ES-I3 (cell line): ENCODE data around the gene NKX2-4.

Source experiments
- H3K36me3 ChIP-seq: 2 replicates; pipeline ENCODE4 v1.6.1; 2013; ENCODE audit warnings: mild to moderate bottlenecking, low read length, control low read depth, moderate library complexity; ENCODE audit not compliant: insufficient read depth
- H3K4me1 ChIP-seq: 2 replicates; pipeline ENCODE4 v1.6.1; 2013; ENCODE audit warnings: mild to moderate bottlenecking, control low read depth, low read length; ENCODE audit not compliant: insufficient read depth
- H3K9ac ChIP-seq: 2 replicates; pipeline ENCODE4 v1.6.1; 2013; ENCODE audit warnings: low read depth, mild to moderate bottlenecking, low read length, moderate library complexity
- H3K9me3 ChIP-seq: 2 replicates; pipeline ENCODE4 v1.6.1; 2013; ENCODE audit warnings: mild to moderate bottlenecking, low read length, moderate library complexity; ENCODE audit not compliant: control insufficient read depth, insufficient read depth

NKX2-4 gene

DNA sequence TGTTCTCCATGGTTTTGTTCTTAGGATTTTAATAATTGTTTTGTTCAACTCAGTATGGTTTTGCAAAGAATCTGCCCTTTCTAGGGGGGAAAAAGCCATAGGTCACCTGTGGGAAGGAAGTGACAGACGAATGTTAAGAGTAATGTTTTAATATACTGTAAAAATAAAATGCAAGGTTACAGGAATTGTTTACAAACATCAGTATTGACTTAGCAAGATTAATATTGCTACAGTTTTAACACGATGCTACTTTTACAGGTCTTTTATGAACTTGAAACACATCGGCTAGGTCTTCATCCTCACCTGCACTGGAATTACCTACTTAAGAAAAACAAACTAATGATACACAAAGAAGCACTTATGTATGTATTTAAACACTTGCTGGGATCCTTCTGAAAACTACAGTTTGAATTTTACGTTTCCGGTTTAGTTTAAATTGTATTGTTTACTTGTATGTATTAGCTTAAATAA lies 1.7 kb upstream of the NKX2-4 start:
- Histone ChIP-seq H3K4me1 (no peaks in the 10 kb centered on the region), H3K36me3 (no peaks in the 10 kb centered on the region), H3K9ac (no peak overlapping the region)

DNA sequence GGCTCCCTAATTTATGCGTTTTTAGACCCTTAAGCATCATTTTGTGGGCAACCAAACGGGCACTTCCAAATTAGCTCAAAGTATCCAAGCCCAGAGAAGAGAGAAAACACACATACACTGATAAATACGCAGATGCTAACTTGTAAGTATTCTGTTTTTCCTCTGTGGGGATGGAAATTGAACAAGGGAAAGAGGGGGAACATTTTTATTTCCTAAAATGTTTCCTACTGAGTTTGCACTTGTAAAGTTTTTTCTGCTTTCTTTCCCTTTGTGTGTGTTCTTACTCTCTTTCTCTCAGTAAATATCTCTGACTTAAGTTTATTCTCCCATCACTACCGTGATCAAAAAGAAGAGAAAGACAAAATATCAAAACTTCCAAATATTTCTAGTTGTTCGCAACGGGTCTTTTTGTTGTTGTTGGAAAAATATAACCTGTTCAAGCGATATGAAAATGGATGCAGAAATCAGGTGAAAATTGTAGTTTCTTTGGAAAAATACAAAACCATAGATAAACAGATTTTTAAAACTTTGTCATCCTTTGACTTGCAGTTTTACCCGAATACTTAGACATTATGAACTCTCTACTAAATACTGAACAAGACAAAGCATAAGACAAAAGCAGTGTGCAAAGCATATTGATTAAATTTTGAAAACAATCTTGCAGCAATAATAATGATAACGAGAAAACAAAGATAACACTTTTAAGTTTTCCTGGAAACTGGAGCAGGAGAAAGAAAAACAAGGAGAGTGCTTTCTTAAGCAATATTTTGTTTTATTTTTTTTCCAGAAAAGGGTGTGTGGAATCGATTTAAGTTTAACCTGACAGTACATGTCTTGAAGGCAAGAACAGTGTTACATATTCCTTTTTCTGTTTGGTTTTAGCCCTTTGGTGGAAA lies 1.0 kb upstream of the NKX2-4 start:
- no peaks in the 10 kb centered on the region for H3K9me3 ChIP-seq
- no peaks in the 10 kb centered on the region for H3K4me1 ChIP-seq
- H3K36me3 ChIP-seq: no peaks in the 10 kb centered on the region
- H3K9ac ChIP-seq: no peak overlapping the region

More for the DNA sequence above, 1.7 kb upstream of the NKX2-4 start:
- no peaks in the 10 kb centered on the region for H3K9me3 ChIP-seq

DNA sequence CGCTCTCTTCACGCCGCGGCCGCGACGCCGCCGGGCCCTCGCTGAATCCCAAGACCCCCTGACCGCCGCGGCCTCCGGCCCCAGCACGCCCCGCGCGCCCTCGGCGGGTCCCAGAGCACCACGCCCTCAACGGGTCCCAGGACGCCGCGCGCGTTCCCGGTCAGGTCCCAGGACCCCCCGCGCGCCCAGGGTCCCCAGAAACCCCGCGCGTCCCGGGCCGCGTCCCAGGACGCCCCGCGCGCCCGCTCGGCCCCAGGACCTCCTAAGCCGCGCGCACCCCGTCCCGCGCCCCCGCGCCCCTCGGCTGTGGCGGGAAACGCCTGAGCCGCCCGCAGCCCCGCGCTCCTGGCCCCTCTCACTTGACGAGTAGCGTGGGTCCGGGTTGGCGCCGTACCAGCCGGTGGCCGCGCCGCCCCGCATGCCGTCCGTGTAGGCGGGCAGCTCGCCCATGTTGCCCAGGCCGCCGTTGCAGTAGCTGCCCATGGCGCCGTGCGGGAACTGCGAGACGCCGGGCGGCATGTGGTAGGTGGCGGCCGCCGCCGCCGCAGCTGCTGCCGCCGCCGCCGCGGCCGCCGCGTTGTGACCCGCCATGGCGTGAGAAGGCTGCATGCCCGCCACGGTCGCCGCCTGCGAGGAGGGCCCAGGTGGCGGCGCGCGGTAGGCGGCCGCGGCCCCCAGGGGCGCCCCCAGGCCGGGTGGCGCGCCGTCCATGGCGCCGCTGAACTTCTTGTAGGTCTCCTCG lies 556 bp downstream of the NKX2-4 start:
- H3K9ac ChIP-seq: peak overlapping the region; percentile 47; the same call in 1 of the 2 replicates

DNA sequence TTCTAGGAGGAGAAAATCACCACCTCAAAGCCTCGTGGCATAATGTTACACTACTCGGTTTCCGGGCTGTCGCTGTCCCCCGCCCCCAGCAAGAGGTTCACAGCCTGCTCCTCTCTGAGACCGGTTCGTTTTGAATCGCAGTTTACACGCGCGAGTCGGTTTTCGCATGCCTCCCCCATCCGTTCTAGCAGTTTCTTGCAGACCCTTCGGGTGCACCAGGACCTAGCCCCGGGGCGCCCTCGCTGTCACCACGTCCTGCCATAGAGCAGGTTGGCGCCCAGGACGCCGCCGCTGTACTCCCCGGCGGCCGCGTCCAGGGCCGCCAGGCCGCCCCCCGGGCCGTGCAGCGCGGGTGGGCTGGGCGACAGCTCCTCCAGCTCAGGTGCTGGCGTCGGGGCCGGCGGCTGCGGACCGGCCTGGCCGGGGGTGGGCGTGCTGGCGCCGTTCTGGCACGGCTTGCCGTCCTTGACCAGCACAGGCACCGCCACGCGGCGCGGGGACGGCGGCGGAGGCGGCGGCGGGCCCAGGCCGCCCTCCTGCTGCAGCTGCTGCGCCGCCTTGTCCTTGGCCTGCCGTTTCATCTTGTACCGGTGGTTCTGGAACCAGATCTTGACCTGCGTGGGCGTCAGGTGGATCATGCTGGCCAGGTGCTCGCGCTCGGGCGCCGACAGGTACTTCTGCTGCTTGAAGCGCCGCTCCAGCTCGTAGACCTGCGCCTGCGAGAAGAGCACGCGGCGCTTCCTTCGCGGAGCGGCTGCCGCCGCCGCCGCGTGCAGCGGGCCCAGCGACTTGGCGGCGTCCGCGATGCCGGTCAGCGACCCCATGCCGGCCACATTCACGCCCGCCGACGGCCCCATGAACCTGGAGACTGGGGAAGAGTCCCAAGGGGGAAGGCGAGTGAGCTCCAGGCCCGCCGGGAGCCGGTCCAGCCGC lies 1.4 kb downstream of the NKX2-4 start:
- Histone ChIP-seq H3K9ac (peak overlapping the region; percentile 47; the same call in 1 of the 2 replicates), H3K36me3 (no peaks in the 10 kb centered on the region), H3K9me3 (no peaks in the 10 kb centered on the region), H3K4me1 (peaks cover 4% of the 10 kb centered on the region; the same call in 1 of the 2 replicates)

More for the DNA sequence above, 556 bp downstream of the NKX2-4 start:
- Histone ChIP-seq H3K36me3 (no peaks in the 10 kb centered on the region), H3K4me1 (peaks cover 4% of the 10 kb centered on the region; the same call in 1 of the 2 replicates), H3K9me3 (no peaks in the 10 kb centered on the region)

DNA sequence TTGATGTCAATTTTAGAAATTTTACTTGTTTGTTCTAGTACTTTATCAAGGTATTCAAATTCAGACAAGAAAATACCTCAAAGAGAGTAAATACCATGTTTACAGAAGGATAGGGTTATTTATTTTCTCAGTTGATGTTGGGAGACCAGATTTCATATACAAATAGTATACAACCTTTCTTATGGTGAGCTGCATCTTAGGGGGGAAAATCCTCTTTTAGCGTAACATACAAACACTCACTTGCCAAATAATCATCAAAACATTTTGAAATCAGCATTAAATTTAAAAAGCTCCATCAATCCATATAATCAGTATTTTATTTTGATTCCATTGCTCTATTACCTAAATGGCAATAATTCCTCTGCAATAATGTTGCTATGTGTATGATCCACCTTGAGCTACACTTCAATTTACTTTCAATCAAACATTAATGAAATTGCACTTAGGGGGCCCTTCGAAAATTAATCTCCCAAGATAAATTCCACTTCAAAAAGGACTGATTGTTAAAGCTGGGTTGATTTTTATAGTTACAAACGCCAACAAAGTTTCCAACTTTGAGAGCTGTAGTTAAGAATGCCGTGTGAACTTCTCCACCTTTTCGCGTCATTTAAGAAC lies 2.2 kb downstream of the NKX2-4 start:
- no peak overlapping the region for H3K9ac ChIP-seq
- H3K4me1 ChIP-seq: peaks cover 4% of the 10 kb centered on the region; the same call in 1 of the 2 replicates
- no peaks in the 10 kb centered on the region for H3K9me3 ChIP-seq
- H3K36me3 ChIP-seq: no peaks in the 10 kb centered on the region

DNA sequence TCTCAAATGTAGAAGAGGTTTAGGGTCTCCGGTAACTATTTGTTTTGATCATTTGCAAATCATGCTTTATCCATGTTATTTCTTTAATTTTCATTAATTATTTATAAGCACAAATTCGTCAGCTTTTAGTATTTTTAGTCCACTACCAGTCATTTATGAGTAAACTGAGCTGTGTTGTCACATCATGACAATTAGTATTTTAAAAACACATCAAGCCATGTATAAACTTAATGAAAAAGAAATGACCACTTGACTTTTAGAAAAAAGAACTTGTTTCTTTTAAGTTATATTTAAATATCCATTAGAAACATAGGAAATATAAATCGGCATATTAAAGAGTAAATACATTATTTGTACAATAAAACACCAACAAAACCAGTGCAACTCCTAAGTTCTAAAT lies 2.8 kb downstream of the NKX2-4 start:
- Histone ChIP-seq H3K4me1 (peaks cover 4% of the 10 kb centered on the region; the same call in 1 of the 2 replicates), H3K9me3 (no peaks in the 10 kb centered on the region), H3K36me3 (no peaks in the 10 kb centered on the region), H3K9ac (no peak overlapping the region)

DNA sequence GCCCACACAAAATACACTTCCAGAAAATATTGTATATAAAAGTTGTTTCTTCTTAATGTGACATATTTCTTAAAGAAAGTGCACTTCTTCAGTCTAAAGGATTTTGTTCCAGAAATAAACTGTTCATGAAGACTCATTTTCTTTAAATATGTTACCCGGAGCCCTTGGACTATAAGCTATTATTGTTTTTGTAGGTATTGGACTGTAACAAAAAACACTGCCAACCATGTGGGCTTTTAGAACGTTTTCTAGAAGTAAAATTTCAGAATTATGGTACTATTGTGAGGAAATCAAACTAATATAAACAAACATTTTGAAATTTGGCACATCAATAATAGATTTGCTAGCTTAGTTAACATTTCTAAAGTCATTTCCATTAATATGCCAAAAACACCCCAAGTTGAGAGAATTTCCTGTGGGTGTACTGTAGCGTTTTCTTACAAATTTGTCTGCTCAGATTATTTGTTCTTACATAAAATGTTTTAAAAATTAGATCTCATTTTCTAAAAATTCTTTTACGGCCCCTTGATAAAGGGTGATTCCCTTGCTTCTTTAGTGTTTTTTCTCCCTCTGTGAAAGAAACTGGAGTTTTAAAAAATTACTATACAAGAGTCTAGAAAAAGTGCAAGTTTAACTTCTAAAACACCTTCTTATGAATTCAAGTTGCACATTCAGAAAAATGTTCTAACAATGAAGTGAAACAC lies 3.4 kb downstream of the NKX2-4 start:
- no peaks in the 10 kb centered on the region for H3K9me3 ChIP-seq

DNA sequence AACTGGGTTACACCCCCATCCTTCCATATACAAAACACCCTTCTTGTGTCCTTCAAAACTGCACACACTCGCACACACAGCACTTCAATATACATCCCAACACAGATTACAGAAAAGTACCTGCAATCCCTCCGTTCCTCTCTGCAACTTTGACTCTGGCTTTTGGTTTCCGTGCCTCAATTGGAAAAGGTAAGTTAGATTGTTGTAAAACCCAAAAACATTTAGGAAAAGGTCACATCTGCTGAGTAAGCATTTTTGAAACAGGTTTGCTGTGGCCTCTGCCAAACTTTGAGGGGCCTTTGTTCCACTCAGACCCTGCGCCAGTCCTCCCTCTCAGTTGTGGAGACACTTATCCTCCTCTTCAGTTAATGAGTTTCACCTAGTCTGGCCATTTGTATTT lies 4.2 kb downstream of the NKX2-4 start:
- Histone ChIP-seq H3K4me1 (peaks cover 4% of the 10 kb centered on the region; the same call in 1 of the 2 replicates), H3K9me3 (no peaks in the 10 kb centered on the region), H3K36me3 (no peaks in the 10 kb centered on the region), H3K9ac (no peak overlapping the region)

More for the DNA sequence above, 3.4 kb downstream of the NKX2-4 start:
- H3K36me3 ChIP-seq: no peaks in the 10 kb centered on the region
- no peak overlapping the region for H3K9ac ChIP-seq
- peaks cover 4% of the 10 kb centered on the region; the same call in 1 of the 2 replicates for H3K4me1 ChIP-seq

DNA sequence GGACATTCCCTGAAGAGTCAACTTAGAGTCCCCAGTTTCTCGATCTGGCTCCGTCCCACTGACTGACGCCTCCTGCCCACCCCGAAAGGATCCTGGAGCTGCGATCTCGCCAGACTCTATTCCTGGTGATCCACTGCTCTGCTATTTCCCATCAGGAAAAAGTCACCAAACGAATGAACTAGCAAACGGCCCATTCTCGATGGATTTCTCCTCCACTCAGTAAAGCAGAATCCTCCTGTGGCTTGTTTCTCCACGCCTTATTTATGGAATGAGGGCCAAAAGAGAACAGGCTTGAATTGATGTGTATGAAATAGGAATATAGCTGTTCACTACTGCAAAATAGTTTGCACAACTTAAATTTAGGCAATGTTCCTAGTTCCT lies 5.4 kb downstream of the NKX2-4 start:
- Histone ChIP-seq H3K9ac (peak overlapping the region; percentile 46; the same call in 1 of the 2 replicates), H3K9me3 (no peaks in the 10 kb centered on the region), H3K36me3 (no peaks in the 10 kb centered on the region; the same call in none of the 2 replicates), H3K4me1 (peaks cover 4% of the 10 kb centered on the region; the same call in 1 of the 2 replicates)

DNA sequence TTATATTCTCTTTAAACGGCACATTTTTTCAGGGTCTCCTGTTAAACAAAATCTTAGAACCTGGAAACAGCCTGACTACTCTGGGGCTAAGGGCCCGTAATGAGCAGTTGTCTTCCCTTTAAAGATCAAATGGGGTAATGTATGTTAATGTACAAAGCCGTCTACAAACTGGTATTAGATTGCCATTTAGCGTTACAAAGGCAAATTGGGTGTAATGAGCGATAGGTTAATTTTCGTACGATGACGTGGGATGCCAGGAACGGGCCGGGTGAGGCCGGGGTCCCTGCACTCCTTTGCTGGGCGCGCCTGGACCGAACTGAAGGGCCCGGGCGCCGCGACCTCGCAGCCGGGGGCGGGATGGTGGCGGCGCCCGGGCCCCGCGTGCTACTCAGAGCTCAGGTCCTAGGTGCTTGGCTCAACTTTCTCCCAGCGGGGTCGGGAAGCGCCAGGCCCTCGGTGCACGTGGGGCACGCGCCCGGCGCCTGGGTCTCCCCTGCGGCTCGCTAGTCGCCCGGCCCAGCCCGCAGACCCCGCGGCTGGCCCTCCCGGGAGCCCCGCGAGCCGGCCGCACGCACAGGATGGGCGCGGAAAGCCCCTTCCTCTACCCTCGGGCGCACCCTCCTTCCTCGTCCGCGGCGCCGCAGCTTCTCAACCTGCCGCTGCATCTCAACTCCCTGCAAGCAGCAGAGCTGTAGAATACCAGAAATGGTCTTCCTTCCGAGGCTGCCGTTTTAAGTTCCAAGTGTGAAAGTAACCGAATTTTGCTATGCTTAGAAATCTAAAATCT lies 5.9 kb downstream of the NKX2-4 start:
- Histone ChIP-seq H3K4me1 (peaks cover 4% of the 10 kb centered on the region; the same call in 1 of the 2 replicates), H3K36me3 (peaks cover 4% of the 10 kb centered on the region), H3K9me3 (no peaks in the 10 kb centered on the region), H3K9ac (peak overlapping the region; percentile 46; the same call in 1 of the 2 replicates)

DNA sequence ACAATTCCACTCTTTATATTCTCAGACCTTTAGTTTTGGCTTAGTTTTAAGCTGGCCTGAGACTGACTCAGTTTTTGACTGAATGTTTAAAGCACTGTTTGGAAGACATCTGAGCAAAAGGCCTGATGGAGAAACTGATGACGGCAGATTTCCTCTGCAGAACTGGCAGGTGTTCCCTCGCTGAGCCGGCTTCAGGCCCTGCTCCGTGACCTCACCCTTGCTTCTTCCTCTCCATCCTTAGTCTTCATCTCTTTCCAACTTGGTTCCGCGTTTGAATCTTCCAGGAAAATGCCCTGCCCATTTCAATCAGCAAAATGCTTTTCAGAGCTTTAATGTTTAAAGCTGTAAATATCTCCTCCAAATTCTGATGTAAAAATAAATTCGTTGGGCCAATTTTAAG lies 6.6 kb downstream of the NKX2-4 start:
- H3K36me3 ChIP-seq: peaks cover 8% of the 10 kb centered on the region
- H3K4me1 ChIP-seq: peaks cover 4% of the 10 kb centered on the region; the same call in 1 of the 2 replicates
- H3K9ac ChIP-seq: no peak overlapping the region
- no peaks in the 10 kb centered on the region for H3K9me3 ChIP-seq

DNA sequence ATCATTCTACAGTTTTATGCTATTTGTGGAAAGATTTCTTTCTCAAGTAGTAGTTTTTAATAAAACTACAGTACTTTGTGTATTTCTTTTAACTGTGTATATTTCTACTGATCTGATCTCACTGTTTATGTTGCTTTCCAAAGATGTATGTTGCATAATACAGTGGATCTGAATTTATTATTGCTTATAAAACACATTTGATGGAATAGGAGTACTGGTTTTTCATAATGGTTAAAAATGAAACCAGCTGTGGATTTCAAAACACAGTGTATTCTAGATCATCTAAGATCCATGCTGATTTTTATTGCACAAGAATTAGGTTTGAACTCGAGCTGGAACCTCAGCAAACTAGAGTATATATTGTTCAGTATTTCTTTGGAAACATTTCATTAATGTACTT lies 8.0 kb downstream of the NKX2-4 start:
- Histone ChIP-seq H3K9me3 (no peaks in the 10 kb centered on the region), H3K36me3 (peaks cover 8% of the 10 kb centered on the region)

More for the DNA sequence above, 8.0 kb downstream of the NKX2-4 start:
- Histone ChIP-seq H3K9ac (no peak overlapping the region), H3K4me1 (peaks cover 4% of the 10 kb centered on the region; the same call in 1 of the 2 replicates)
